GM12892 (cell line): Measurements from ENCODE around the gene ELANE.
"Not testable (repeated sequence)": the region's sequence is repeated elsewhere in the genome, so short reads cannot be mapped to it uniquely, and the experiment has no call there.

ENCODE experiments used
- DNase-seq: peaks from one replicate; pipeline ENCODE4 v3.0.0; 2011; ENCODE audit not compliant: insufficient read length
- FAIRE-seq: peaks from 2 replicates; lab custom pipeline; 2011; peaks lifted over from hg19 to GRCh38; lab: Jason Lieb, UNC
- POLR2A ChIP-seq: IDR thresholded peaks from 2 replicates; pipeline ENCODE4 v1.6.1; 2011; ENCODE audit warnings: low read depth, low read length, control low read depth
- POLR2AphosphoS5 ChIP-seq: IDR thresholded peaks from 2 replicates; pipeline ENCODE4 v1.6.1; 2011; ENCODE audit warnings: low read depth, low read length, control low read depth
- TAF1 ChIP-seq: IDR thresholded peaks from 2 replicates; pipeline ENCODE4 v1.6.1; 2011; ENCODE audit warnings: low read depth, mild to moderate bottlenecking, control low read depth, low read length, borderline replicate concordance

Gene ELANE

DNA sequence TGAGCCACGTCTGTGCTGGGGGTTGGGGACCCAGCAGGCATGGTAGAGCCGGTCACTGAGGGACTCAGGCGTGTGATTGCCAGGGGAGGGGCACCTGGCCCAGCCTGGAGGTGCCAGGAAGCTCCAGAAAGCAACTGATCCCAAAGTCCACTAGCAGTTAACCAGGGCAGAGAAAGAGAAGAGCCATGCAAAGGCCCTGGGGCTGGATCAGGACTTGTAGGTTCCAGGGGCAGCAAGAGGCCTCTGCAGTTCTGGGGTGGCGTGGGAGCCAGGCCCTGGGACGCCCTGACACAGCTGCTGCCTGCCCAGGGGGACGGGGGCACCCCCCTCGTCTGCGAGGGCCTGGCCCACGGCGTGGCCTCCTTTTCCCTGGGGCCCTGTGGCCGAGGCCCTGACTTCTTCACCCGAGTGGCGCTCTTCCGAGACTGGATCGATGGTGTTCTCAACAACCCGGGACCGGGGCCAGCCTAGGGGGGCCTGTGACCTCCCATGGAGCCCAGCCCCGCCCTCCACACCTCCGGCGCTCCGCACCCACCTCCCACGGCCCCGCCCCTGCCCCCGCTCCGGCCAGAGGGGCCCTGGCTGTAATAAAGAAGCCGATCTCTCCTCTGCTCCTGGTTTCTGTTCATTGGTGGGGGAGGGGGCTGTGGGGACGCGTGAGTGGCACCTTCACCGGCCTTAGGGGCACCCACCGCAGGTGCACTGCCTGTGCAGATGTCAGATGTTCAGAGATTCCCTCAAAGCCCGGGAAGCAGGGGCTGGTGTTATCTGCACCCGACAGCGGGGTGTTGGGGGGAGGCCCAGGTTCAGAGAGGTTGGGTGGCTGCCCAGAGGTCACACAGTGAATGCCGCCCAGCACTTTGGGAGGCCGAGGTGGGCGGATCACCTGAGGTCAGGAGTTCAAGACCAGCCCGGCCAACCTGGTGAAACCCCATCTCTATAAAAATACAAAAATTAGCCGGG is 20.4 kb upstream of the ELANE start:
- no peak for TF ChIP-seq POLR2AphosphoS5
- no peak for TF ChIP-seq POLR2A
- TF ChIP-seq TAF1: no peak
- DNase-seq (no peak), FAIRE-seq (no peak)

DNA sequence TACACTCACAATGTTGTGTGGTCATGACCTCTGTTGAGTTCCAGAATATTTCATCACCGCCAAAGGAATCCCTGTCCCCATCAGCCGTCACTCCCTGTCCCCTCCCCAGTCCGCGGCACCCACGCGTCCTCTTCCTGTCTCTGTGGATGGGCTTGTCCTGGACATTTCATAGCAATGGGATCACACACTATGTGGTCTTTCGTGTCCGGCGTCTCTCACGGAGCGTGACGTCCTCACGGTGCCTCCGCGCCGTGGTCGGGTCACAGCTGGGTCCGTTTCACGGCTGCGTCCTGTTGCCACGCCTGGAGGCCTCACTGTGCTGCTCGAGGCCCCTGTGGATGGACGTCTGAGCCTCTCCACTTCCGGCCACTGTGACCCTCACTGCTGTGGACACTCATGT is 17.9 kb upstream of the ELANE start:
- TF ChIP-seq POLR2A: no peak
- TF ChIP-seq POLR2AphosphoS5: no peak
- no peak for FAIRE-seq
- no peak for DNase-seq

GRCh38 chr19:835210-835810 is 16.8 kb upstream of the ELANE start:
- DNase-seq (no peak), FAIRE-seq (no peak)
- no peak for TF ChIP-seq TAF1
- TF ChIP-seq POLR2A: no peak
- no peak for TF ChIP-seq POLR2AphosphoS5

- TF ChIP-seq POLR2AphosphoS5: no peak
- no peak for TF ChIP-seq TAF1
- TF ChIP-seq POLR2A: no peak
- FAIRE-seq (no peak), DNase-seq (no peak)
Measured at GRCh38 chr19:840519-841206, 11.4 kb upstream of the ELANE start, which contains the start of gene PRTN3. TSS of gene PRTN3 (plus strand) at chr19:840999. CDS start at chr19:841009, 10 bp downstream.

- DNase-seq, FAIRE-seq: not testable (repeated sequence)
Measured at GRCh38 chr19:842802-843179, 9.3 kb upstream of the ELANE start.

GRCh38 chr19:843180-843835 is 8.8 kb upstream of the ELANE start:
- FAIRE-seq (no peak), DNase-seq (no peak)
- TF ChIP-seq POLR2A: no peak
- TF ChIP-seq TAF1: no peak
- no peak for TF ChIP-seq POLR2AphosphoS5

DNA sequence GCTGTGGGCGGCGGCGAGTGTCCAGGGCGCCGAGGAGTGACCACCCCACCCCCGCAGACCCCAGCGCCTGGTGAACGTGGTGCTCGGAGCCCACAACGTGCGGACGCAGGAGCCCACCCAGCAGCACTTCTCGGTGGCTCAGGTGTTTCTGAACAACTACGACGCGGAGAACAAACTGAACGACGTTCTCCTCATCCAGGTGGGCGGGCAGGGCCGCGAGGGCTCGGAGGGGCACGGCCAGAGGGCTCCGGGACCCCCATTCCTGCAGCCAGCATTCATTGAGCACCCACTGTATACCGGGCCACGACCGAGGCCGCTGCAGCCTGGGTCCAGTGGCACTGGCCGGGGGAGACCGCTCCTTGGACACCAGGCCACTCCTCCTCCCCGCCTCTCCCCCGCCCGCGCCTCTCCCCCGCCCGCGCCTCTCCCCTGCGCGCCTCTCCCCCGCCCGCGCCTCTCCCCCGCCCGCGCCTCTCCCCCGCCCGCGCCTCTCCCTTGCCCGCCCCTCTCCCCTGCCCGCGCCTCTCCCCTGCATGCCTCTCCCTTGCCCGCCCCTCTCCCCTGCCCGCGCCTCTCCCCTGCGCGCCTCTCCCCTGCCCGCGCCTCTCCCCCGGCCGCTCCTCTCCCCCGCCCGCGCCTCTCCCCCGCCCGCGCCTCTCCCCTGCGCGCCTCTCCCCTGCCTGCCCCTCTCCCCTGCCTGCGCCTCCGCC is 8.1 kb upstream of the ELANE start:
- no peak for DNase-seq
- no peak for TF ChIP-seq POLR2A
- no peak for TF ChIP-seq POLR2AphosphoS5
- TF ChIP-seq TAF1: no peak
- FAIRE-seq: no peak

- TF ChIP-seq POLR2AphosphoS5 (no peak), POLR2A (no peak), TAF1 (no peak)
- FAIRE-seq (no peak), DNase-seq (no peak)
Measured at GRCh38 chr19:844546-844971, 7.5 kb upstream of the ELANE start.

GRCh38 chr19:845707-846521 is 6.2 kb upstream of the ELANE start:
- DNase-seq: no peak
- FAIRE-seq: no peak
- TF ChIP-seq POLR2AphosphoS5 (no peak), POLR2A (no peak), TAF1 (no peak)

- TF ChIP-seq TAF1 (no peak), POLR2A (no peak), POLR2AphosphoS5 (no peak)
- no peak for DNase-seq
- no peak for FAIRE-seq
Measured at GRCh38 chr19:848386-848921, 3.6 kb upstream of the ELANE start.

- not testable (repeated sequence) for FAIRE-seq
Measured at GRCh38 chr19:849195-849594, 2.9 kb upstream of the ELANE start.

More at GRCh38 chr19:849195-849594, 2.9 kb upstream of the ELANE start:
- DNase-seq: not testable (repeated sequence)
